Stimulated activated CD8-positive, alpha-beta memory T cell treated with anti-CD3 and anti-CD28 coated beads, Interleukin-7, amount 100 ng/mL, for 48 hours (primary cell): ENCODE measurements around the gene ADIG.

Experiments
- DNase-seq, 2 donors: peaks; one replicate each; pipeline ENCODE4 v3.0.0-alpha.2; 2020; ENCODE audit warnings: low read depth in 1 of 2; ENCODE audit errors: extremely low read depth in 1 of 2

Gene ADIG

DNA sequence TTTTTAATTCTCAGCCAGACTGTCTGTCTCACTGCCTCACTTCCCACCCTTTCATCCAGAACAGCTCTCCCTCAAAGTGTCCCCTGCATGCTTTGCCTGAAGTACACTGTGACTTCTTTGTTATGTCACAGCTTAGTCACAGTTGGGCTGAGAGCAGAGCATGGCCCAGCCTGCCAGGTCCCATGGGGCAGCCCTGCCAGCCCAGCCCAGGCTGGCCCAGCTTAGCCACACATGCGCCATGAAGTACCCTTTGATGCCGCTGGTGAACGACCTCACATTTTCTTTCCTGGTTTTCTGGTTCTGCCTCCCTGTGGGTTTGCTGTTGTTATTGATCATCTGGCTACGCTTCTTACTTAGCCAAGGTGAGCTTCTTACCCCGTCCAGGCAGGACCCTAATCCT is at the start of gene ADIG:
Gene ADIG, plus strand, starts transcription at position 185 of the 400 bp plus-strand sequence. Its CDS starts 54 bp downstream, at position 239.
- no peak for DNase-seq

DNA sequence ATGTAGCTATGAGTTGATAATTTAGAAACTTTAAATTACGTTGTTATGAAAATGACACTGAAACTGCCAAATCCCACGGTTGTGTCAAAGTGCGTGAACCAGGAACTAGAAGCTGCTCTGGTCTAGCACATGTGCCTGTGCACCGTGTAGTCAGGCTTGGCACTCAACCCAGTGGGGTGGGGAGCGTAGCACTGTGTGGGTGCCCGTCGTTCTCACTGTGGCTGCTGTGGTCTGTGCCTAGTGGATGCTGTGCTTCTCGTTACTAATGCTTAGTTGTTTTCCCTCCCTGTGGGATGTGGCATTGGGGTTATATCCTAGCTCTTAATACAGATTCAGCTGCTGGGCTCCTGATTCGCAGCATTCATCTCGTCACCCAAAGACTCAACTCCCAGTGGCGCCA is 46.2 kb upstream of the ADIG start:
- DNase-seq: peak; percentile 2 to 8

DNA sequence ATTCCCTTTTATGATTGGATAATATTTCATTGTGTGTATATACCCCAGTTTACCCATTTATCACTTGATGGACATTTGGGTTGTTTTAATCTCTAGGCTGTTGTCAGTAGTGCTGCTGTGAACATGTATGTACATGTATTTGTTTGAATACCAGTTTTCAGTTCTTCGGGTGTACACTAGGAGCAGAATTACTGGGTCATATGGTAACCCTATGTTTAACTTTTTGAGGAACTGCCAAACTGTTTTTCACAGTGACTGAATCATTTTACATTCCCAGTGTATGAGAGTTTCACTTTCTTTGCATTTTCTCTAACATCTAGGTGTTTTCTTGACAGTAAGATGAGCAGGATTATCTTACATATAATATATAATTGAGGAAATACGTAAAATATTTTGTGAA is 44.7 kb upstream of the ADIG start:
- no peak for DNase-seq

DNA sequence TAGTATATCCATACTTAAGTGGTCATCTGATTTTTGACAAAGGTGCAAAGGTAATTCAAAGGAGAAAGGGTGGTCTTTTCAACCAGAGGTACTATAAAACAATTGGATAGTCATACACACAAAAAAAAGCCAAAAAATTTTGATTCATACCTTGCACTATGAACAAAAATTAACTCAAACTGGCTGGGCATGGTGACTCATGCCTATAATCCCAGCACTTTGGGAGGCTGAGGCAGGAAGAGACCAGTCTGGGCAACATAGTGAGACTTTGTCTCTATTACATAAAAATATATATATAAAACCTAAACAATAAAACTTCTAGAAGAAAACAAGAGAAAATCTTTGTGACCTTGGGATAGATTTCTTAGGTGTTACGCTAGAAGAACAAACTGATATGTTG is 43.8 kb upstream of the ADIG start:
- no peak for DNase-seq

DNA sequence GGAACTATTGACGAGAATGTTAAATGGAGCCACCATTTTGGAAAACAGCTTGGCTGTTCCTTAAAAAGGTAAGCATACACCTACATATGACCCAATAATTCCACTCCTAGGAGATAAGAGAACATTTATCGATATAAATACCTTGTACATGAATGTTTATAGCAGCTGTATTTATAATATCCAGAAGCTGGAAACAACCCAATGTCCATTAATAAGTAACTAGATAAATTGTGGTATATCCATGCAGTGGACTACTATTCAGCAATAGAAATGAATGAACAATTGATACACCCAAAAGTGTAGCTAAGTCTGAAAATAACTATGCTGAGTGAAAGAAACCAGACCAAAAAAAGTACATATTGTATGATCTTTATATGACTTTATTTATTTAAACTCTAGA is 42.2 kb upstream of the ADIG start:
- DNase-seq: no peak

DNA sequence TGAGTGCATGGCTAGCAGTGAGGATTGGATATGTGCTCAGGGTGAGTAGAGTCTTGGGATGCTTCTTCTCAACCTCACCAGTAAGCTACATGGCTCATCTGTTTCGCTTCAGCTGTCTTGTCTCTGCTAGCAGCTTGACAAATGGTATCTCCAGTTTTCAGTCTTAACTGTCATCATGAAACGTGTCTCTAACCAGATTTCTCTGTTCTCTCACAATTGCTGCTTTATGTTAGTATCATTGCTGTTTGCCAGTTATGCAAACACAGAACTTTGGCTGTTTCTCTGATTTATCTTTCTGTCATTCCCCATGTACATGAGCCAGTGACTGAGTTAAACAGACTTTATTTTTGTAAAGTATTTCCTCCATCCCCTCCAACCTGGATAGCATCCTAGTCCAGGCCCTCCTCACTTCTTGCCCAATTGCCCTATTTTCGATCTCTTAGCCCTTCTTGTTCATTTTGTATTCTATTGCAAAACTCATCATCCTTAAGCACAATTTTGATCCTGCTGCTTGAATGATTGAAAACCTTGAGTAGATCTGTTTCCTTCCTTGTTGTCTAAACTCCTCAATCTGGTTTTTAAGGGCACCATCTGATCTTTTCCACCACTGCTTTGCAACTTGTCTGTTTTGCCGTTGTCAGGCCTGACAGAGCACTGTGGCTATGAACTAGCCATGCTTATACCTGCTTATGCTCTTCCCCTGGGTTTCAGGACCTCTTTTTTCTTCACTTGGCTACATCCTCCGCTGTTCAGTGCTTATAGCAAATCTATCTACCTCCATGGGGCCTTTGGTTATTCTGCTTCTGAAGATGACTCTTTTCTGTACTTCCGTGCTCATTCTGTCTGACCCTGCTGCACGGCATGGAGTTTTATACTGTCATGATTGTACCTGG is 37.7 kb upstream of the ADIG start:
- DNase-seq: no peak

DNA sequence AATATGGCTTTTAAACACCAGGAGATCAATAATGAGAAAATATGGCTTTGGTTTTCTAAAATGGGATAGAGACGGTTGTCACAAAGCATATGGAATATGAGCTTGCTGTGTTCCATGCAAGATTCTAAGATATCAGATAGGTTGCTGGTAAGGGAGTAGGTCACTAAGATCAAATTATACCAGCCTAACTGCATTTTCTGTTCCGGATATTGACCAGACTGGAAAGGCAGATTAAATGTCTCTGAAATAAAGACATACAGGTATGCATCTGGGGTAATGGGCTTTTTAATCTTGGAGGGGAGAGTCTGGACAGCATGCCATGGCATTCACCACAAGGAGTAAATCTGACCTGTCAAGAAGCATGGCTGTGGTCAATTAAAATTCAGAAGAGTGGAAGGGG is 35.2 kb upstream of the ADIG start:
- no peak for DNase-seq

DNA sequence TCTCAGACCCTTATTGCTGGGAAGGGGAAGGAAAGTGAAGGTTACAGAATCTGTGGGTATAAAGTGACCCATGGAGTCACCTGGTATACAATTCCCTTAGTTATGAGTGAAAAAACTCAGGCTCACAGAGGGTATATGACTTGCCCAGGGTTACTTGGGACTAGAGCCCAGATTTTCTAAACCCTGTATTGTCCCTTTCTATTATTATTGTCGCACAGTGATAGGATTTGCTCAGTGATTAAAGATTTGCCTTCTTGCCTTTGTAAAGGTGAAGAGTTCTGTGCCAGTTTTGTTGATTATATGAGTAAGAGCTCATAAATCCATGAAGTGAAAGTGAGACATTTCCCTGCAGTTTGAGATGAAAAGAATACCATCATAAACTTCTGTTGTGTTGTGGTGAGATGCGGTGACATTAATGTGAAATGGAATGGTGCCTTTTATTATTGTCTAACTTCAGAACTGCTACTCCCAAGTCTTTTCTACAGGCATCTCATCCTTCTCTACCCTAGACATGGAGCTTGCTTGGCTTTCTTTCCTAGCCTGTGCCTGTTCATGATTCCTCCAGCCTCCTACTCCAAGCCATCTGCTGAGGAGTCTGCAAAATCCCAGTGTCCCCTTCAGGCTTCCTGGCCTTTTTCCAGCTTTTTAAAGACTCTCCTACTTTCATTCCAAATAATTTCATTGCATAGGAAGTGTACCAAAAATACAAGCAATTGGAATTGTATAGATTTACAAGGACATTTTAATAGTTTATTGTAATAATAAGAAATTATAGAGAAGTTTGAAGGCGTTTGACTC is 33.5 kb upstream of the ADIG start:
- no peak for DNase-seq

DNA sequence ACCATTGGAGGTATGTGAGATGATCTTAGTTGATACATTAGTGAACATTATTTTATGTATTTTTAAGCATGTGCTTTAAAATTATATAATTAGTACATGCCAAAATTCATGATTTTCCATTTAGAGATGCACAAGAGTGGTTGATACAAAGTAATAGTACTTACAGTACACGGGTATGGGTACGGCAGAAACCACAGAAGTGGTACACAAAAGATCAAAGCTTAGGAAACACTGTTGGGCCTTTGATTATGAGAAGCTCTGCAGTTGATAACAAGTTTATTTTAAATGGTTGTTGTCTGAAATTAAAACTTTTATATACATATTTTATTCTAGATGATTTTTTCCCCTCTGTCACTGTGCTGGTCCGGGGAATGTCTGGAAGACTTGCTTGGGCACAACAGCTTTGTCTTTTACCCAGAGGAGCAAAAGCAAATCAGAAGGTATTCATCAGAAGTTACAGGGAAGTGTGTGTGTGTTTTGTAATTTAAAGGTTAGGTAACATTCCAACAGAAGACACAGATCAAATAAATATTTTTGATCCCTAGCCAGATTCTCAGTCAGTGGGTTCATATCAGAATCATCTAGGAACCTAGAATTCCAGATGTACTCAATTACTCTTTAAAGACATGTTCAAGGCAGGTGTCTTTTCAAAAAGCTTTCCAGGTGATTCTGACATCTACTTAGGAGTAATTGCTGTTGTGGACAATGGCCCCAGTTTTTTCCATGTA is 32.5 kb upstream of the ADIG start:
- no peak for DNase-seq

DNA sequence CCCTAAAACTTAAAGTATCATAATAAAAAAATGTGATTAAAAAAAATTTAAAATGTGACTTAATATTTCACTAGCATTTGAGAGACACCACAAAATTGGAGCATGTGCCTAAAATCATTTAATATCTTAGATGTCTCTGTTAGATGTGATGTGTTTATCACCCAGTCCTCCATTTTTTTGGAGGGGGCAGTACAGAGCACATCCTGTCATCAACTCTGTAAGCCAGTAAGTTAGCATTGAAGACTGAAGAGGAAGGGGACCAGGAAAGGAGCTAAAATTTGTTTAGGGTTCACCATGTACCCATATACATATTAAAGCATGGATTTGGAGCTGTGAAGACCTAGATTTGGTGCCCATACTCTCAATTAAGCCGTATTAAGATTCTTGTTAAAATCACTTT is 30.7 kb upstream of the ADIG start:
- DNase-seq: no peak

DNA sequence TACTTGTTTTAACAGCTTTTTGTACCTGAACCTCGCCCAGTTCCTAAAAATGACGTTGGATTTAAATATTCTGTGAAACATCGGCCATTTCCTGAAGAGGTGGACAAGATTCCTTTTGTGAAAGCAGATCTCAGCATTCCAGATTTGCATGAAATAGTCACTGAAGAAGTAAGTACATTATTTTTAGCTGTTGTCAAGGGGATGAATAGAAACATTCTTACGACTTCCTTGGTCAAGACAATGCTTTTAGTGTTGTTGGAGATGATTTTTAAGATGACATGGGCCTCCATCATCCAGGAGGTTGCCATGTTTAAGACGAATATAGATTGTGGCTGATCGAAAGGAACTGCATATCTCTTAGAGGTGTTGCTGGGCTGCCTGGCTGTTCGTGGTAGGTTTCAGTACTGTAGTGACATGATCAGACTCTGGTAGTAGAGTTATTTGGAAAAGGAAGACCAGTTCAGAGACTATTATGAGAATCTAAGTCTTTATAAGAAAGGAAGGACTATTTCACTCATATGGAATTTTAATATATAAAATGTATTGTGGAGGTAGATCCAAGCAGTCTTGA is 29.9 kb upstream of the ADIG start:
- DNase-seq: no peak

DNA sequence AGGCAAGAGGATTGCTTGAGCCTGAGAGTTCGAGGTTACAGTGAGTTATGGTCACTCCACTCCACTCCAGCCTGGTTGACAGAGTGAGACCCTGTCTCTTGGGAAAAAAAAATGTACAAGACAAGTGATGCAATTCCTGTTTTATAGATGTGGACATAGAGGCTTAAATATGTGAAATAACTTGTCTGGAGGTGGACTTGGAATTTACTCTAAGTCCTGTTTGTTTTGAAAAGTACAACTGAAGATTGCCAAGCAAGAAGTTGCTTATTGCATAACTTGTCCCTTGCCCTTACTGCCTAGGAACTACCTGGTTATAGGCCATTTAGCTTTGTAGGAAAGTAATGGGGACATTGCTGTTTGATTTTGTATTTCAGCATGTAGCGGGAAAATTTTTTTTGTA is 26.0 kb upstream of the ADIG start:
- DNase-seq: no peak

DNA sequence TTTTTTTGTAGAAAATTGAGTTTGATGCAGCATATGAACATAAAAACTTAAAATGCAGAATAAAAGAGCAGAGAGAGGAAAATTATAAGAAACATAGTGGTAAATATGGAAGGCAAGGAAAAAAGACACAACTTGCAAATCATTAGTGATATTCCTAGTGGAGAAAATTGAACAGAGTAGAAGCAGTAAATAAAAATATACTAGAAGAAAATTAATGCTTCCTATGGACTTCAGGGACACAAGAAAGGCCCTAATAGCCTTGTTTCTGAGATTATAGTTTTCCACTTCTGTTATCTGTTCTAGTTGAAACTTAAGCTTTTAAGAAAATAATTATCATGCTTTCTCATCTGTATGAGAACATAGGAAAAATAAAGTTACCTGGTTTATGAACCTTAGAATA is 25.6 kb upstream of the ADIG start:
- DNase-seq: no peak

DNA sequence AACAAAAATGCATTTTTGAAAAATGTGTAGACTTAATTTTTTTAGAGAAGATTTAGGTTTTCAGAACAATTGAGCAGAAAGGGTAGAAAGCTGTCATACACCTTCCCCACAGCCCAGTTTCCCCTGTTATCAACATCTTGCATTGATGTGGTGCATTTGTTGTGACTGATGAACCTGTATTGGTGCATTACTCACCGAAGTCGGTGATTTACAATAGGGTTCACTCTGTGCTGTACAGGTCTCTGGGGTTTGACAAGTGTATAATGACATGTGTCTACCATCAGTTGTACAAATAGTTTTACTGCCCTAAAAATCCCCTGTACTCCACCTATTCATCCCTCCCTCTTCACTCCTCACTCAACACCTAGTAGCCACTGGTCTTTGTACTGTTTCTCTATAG is 23.8 kb upstream of the ADIG start:
- no peak for DNase-seq

DNA sequence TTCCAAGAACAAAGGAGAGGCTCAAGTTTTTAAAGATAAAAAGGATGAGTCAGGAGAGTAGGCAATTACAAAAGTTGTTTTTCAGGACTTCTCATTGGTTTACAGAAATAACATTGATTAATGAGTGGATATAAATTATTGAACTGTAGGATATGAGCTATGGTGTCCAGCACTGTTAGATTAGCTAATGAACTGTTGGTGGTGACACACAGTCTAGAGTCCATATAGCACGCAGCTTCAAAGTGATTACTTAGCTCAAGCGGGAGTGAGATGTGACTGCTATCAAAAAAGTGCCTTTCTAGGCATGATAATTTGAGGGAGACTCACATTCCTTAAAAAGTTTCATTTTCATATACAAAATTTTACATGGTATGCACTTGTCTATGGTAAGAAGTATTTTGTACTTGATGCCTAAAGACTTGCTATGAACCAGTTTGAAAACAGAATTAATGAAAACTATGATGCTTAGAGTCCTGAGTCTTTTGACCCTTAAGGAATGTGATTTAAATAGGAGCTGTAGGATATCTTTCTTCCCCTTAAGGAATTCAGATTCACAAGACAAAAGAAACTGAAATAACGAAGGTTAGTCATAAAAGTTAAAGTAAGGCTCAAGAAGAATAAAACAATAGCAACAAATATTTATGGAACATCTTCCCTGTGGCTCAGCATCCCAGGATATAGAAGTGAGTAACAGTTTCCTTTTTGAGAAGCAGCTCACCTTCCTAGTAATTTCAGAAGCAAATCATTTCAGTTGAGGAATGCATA is 22.2 kb upstream of the ADIG start:
- no peak for DNase-seq

DNA sequence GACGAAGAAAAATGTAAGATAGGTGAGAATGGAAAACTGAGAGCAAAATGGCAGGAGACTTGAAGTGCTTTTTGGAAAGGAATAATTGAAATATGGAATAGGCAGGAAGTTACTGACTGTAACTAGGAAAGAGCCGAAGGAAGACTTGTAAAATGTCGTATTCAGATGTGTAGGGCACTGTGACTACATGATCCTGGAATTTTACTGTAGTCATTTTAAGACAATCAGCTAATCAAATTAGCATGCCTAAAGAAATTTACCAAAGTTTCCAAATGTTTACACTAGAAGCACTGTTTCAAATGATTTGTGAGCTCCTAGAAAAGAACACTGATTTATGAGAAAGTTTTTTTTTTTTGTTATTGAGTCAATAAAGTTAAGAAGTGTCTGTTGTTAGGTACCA is 21.2 kb upstream of the ADIG start:
- DNase-seq: no peak

DNA sequence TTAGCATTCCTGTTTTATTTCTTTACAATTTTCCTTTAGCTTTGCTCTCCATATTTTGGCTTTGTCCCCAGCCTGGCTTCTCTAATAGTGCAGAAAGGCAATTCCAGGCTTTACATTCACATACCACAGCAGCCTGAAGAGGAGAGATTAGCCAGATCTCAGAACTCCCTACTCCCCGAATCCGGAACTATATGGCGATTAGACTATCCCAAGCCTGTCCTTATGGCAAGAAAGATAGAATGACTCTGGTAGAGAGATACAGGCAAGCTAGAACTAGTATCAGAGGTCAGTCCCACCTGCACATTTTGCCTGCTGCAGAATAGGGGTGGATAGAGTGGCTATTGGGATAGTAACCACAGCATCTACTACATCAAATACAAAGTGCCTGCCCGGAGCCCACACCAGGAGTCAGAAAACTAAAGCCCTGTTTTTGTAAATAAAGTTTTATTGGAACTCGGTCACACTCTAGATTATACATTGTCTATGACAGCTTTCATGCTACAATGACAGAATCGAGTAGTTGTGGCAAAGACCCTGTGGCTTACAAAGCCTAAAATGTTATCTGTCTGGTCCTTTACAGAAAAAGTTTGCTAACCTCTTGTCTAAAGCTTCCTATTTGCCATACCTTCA is 17.1 kb upstream of the ADIG start:
- no peak for DNase-seq

DNA sequence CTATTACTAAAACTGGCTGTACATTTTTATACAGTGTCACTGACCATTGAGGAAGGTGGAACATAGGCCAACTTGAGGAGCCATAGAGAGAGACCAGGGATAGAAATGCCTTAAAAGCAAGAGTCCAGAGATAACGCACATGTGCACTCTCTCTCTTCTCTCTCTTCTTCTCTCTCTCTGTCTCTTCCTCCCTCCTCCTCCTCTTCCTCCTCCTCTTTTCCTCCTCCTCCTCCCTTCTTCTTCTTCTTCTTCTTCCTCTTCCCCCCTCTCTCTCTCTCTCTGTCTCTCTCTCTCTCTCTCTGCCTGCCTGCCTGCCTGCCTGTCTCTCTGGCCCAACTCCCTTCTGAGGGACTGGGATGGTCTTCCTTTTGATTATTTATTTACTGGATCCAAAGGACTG is 16.3 kb upstream of the ADIG start:
- DNase-seq: no peak

DNA sequence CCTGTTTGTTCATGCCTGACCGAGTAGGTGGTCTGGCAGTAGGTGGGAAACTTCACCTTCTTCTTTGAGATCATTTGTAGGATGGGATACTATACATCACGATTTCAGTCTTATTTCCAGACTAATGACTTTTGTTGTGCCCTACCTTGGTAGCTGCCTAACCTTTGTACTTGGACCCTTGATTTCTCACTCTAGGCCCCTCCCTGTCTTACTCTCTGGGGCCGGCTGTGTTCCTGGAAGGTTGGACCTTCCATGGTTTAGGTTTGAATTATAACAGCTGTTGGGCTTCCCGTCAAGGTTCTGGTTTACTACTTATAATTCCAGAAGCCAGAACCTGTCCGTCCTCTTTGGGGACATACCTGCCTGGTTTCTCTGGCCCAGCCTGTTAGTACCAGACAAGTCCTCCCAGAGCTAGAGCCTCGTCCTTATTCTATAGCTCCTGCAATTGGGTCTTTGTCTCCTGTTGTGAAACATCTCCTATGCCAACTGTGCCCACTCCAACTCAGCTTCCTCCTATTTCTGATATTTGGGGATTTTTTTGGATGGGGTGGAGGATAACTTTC is 14.9 kb upstream of the ADIG start:
- DNase-seq: no peak
